ENCODE measurements around the gene TICRR.
"Not testable (repeated sequence)": the region's sequence is repeated elsewhere in the genome, so short reads cannot be mapped to it uniquely, and the experiment has no call there.

The TICRR gene

DNA sequence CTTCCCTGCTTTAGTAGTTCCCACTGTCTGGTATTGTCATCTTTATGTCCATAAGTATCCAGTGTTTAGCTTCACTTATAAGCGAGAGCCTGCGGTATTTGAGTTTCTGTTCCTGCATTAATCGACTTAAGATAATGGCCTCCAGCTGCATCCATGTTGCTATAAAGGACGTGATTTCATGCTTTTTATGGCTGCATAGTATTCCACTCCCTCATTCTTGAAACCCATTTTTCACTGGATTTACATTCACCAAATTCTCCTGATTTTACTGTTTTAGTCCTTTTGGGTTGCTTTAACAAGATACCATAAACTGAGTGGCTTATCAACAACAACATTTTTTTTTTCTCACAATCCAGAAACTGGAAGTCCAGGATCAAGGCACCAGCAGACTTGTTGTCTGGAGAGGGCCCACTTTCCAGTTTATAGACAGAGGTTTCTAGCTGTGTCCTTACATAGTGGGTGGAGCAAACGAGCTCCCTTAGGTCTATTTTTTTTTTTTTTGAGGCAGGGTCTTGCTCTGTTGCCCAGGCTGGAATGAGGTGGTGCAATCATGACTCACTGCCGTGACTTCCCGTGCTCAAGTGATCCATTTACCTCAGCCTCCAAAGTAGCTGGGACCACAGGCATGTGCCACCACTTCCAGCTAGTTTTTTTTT, 6.1 kb upstream of the TICRR start:
- DNase-seq (ENCODE audit: low read depth in 2 of 2) = no peak

DNA sequence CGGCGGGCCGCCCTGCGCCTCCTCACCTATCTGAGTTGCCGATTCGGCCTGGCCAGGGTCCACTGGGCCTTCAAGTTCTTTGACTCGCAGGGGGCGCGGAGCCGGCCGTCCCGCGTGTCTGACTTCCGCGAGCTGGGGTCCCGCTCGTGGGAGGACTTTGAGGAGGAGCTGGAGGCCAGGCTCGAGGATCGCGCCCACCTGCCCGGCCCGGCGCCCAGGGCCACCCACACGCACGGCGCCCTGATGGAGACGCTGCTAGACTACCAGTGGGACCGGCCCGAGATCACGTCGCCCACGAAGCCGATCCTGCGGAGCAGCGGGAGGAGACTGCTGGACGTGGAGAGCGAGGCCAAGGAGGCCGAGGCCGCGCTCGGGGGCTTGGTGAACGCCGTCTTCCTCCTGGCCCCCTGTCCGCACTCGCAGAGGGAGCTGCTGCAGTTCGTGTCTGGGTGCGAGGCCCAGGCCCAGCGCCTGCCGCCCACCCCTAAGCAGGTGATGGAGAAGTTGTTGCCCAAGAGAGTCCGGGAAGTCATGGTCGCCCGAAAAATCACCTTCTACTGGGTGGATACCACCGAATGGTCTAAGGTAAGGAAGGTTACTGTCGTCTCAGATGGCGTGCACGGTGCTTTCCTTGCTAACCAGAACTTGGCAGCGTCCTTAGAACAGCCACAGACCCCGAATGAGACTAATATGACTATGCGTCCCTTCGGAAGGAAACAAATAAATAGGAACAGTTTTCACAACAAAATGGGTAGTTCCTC, 567 bp downstream of the TICRR start:
- no peak for DNase-seq (ENCODE audit: low read depth in 2 of 2)

DNA sequence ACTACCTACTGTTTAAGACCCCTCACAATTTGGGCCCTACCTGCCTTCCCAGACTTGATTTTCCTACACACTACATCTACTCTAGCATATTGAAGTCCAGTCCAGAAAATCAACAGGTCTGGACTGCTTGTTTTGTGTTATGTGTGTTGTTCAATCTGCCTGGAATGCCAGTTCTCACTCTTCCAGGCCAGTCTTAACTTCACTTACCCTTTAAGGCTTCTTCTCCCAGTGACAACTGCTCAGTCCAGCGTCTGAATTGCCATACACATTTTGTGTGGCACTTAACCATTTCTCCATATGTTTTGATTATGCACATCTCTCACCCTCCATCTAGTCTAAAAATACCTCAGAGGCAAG, 1.1 kb downstream of the TICRR start:
- no peak for DNase-seq (ENCODE audit: low read depth in 2 of 2)

DNA sequence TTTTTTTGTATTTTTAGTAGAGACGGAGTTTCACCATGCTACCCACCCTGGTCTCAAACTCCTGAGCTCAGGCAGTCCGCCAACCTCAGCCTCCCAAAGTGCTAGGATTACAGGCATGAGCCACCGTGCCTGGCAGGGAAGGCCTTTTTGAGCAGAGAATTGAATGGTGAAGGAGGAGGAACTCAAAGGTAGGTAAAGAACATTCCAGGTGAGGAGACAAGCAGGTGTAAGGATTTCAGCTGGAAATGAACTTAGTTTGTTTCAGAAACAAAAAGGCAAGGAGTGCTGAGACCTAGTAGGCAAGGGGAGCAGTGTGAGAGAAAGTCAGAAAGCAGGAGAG, 2.5 kb downstream of the TICRR start:
- no peak for DNase-seq (ENCODE audit: low read depth in 2 of 2)

DNA sequence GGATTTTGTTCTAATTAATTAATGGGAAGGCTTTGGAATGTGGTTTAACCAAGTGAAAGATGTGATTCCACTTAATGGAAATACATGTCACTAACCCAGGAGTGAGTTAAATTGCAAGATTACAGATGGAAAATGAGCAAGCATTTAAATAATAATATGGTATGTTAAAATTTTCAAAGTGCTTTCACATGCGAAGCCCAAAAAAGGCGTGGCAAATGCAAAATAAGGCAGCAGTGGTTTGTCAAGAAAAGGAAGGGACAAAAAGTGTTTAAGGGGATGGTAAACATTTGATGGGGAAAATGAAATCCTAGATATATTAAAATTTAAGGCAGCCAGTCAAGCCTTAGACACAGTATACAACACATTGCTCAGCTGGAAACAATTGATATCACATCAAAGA, 2.9 kb downstream of the TICRR start:
- no peak for DNase-seq (ENCODE audit: low read depth in 2 of 2)

DNA sequence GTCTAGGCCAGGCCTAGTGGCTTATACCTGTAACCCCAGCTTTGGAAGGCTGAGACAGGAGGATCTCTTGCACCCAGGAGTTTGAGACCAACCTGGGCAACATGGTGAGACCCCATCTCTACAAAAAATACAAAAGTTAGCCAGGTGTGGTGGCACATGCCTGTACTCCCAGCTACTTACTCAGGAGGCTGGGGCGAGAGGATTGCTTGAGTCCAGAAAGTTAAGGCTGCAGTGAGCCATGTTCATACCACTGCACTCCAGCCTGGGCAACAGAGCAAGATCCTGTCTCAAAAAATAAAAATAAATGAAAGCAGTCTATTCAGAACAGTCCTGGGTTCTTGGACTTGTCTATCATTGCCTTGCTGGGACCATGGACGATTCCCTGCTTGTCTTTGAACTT, 5.5 kb downstream of the TICRR start:
- not testable (repeated sequence) for DNase-seq (ENCODE audit: low read depth in 2 of 2)

DNA sequence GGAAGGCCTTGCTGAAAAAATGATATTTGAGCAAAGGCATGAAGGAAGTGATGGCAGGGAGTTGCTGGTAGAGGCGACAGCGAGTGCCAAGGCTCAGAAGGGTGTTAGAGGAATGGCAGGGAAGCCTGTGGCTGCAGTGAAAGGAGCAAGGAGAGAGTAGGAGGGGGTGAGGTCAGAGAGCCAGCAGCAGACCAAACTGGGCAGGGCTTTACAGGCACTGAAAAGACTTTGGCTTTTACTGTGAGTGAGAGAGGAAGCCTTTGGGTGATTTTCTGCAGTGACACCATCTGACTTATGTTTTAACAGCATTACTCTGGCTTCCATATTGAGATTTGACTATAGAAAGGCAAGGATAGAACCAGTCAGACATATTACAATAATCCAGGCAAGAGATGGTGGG, 11.4 kb downstream of the TICRR start:
- DNase-seq (ENCODE audit: low read depth in 2 of 2) = no peak

DNA sequence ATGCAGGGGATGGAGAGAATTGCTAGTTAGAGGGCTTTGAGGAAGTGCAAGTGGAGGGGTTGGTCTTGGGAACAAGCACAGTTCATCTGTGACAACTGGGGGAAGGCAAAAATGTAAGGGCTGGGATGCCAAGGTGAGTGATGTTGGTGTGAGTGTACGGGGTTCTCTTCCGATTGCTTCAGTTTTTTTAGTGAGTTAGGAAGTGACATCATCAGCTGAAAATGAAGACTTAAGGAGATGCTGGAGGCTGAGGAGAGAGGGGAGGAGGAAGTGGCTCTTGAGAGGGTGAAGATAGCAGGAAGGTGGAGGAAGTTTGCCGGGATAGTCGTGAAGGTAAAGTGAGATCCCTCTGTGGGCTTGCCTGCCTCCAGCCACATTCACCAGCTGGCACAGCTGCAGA, 12.7 kb downstream of the TICRR start:
- DNase-seq (ENCODE audit: low read depth in 2 of 2) = no peak

DNA sequence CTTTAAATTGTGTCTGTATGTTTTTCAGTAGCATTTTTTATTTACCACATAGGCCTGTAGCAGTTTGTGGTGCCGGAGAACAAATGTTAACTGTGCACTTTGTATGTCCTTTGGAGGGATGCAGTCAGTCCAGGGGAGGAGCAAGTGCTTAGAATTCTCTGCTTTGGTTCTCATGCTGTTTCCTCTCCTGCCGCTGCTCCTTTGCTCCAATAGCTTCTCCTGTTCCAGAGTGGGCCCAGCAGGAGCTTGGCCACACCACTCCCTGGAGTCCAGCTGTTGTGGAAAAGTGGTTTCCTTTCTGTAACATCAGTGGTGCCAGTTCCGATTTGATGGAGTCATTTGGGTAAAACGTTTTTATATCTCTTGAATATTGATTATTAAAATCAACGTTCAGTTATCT, 16.6 kb downstream of the TICRR start:
- DNase-seq (ENCODE audit: low read depth in 2 of 2) = no peak

DNA sequence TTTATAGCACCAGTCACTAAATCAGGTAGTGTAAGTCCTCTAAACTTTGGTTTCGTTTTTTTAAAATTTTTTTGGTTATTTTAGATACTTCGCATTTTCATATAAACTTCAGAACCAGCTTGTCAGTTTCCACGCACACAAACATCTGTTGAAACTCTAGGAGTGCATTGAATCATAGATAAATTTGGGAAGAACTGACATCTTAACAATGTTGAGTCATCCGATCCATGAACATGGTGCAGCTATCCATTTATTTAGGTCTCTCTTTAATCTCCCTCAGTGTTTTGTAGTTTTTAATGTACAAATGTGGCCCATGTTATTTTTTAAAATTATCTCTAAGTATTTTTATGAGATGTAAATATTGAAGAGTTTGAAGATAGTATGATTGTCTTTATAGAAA, 17.7 kb downstream of the TICRR start:
- no peak for DNase-seq (ENCODE audit: low read depth in 2 of 2)

DNA sequence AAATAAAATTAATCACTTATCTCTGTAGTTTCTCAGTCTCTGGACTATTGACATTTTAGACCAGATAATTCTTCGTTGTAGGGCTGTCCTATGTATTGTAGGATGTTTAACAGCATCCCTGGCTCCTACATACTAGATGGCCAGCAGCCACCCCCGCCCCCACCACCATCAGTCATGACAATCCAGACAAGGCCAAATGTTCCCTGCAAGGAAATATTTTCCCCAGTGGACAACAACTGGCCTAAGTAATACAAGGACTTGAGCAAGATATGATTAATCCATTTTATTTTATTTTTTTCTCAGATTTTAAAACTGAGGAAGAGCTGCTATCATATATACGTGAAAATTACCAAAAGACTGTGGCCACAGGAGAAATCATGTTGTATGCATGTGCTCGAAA, 23.8 kb downstream of the TICRR start:
- no peak for DNase-seq (ENCODE audit: low read depth in 2 of 2)

DNA sequence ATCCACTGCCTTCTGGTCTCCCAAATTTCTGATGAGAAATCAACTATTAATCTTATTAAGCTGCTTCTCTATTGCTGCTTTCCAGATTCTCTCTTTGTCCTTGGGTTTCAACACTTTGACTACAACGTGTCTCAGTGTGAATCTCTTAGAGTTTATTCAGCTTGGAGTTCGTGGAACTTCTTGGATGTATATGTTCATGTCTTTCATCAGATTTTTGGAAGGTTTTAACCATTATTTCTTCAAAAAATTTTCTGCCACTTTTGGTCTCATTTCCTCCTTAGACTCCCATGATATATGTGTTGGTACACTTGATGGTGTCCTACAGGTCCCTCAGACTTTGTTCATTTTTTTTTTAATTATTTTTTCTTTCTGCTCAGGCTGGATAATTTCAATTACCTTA, 36.0 kb downstream of the TICRR start:
- DNase-seq (ENCODE audit: low read depth in 2 of 2) = no peak

DNA sequence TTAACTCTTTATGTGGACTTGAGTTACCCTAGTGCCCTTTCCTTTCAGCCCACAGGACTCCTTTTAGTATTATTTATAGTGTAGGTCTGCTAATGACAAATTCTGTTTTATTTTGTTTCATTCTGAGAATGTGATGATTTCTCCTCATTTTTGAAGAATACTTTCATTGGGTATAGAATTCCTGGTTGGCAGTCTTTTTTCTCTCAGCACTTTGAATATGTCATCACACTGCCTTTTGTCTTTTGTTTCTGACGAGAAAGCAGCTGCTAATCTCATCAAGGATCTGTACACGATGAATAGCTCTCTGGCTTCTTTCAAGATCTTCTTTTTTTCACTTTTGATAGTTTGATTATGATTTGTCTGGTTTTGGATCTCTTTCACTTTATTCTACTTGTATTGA, 37.8 kb downstream of the TICRR start:
- no peak for DNase-seq (ENCODE audit: low read depth in 2 of 2)

DNA sequence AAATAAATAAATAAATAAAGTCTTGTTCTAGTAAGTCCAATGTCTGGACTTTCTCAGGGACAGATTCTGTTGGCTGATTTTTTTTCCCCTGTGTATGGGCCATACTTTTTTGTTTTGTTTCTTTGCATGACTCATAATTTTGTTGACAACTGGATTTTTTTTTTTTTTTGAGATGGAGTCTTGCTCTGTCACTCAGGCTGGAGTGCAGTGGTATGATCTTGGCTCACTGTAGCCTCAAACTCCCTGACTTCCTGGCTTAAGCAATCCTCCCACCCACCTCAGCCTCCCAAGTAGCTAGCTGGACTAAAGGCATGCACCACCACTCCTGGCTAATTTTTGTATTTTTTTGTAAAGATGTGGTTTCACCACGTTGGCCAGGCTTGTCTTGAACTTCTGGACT, 38.9 kb downstream of the TICRR start:
- DNase-seq (ENCODE audit: low read depth in 2 of 2) = no peak

DNA sequence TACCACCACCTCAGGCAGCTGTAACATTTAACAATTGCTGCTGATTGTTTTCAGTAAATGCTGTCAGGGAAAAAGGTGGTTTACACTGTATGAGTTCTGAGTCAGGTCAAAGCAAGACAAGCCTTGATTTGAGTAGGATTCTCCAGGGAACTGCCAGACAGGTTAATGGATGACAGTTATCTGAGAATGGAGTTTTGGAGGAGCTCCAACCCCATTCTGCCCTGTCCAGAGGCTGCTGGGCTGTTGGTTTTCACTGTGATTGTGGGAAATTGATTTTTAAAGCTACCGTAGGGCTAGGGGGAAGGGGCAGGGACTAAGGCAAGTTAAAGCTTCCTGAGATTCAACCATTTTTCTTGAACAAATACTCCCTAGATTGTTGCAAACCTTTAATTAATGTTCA, 39.9 kb downstream of the TICRR start:
- DNase-seq (ENCODE audit: low read depth in 2 of 2) = no peak

DNA sequence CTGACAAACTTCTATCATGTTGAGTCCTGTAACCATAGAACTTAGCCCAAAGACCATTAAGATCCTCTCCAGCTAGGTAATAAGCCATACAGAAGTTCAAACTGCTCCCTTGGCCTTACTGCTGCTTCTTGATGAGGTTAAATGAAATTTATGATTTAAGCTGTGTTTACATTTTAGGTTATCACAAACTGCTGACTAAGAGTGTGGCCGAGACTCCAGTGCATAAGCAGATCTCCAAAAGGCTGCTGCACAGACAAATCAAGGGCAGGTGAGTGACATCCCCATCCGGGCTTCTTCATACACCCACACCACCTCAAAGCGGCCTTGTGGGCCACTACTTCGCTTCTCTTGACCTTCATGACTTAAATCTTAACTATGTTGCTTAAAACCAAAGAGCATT, 41.0 kb downstream of the TICRR start:
- no peak for DNase-seq (ENCODE audit: low read depth in 2 of 2)

DNA sequence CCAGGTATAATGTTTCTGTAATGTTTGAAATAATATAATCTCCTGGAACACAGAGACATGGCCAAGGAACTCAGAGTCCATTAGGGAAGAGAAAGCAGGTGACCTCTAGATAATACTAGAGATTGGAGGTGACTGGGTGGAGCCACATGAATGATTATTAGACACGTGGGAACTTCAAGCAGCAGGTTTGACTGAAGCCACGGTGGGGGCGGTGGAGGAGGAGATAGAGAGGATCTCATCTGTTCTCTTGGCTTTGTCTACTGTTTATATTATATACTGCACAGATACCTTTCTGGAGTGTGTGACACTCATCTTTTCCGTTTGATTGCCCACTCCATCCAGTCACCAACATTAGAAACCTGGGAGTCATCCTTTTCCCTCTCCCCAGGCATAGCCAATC, 46.3 kb downstream of the TICRR start:
- no peak for DNase-seq (ENCODE audit: low read depth in 2 of 2)

DNA sequence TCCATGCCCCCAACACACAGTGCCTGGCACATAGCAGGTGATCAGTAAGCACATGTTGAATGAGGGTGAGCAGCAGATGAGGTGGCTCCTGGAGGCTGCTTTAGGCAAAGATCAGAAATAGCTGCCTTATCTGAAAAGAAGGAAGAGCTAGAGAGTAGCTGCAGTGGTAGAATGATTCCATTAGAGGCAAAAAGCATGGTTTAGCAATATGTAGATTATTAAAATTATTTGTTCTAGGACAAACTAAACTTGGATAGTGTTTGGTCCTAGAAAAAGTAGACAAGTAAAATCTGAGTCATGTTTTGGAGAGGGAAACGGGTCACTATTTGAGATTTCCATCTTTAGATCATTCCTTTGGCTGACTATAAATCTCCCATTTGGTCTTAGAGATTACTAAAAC, 47.9 kb downstream of the TICRR start:
- no peak for DNase-seq (ENCODE audit: low read depth in 2 of 2)

DNA sequence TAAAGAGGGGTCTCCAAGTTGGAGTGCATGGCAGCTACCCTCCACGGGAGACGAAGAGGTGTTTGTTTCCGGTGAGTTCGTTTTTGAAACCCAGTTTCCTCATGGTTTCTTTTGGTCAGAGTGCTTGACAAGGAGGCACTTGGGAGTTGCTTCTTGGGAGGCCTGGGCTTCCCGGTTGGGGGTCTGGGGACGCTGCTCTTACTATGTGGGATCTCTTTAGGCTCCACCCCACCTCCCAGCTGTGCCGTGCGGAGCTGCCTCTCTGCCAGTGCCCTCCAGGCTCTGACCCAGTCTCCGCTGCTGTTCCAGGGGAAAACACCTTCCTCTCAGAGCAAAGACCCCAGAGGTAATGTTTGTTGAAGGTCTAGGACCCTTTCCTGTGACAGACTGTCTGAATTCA, 50.4 kb downstream of the TICRR start:
- no peak for DNase-seq (ENCODE audit: low read depth in 2 of 2)

DNA sequence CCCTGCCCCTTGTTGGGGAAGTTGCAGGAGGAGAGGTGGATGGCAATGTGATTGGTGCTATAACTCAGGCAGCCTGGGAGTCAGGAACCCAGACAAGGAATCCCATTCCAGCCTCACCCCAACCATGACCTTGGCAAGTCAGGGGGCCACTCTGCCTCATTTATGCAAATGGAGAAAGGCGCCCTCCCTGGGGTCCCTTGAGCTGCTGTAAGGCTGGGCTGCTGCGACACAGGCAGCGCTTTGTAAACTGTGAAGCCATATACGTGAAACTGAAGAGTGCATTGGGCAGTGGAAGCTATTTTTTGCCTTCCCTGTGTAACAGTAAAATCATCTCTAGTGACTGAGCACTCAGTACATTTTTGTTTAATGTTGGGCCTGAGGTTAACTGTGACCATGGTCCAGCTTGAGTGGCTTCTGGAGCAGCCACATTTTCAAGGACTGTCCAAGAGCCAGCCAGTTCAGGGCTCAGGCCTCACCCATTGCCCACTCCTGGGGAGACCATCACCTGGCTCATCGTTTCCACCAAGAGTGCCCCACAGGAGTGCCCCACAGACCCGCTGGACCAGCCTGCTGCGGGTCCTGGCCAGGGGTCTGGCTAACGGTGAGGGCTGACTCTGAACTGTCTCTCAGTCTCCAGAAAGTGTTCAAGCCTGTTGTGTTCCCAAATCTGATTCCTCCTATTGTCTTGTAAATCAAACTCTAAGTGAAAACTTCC, 52.1 kb downstream of the TICRR start:
- DNase-seq (ENCODE audit: low read depth in 2 of 2) = no peak

DNA sequence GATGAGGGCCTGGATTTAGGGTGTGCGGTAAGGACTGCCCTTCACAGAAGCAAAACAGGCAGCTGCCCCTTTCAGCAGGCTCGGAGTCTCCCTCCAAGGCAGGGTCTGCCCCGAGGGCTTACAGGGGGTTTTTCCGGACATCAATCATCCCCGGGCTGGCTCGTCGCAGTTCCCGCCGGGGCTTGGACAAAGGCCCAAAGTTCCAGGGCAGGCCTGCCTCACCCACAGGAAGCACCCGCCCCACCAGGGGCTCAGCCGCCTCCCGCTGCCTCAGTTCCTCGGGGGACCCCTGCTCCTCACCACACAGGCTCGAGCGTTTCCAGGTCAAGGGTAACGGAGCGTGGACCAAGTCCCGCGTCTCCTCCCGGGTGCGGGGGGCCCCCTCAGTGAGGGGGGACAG, 53.0 kb downstream of the TICRR start:
- no peak for DNase-seq (ENCODE audit: low read depth in 2 of 2)

DNA sequence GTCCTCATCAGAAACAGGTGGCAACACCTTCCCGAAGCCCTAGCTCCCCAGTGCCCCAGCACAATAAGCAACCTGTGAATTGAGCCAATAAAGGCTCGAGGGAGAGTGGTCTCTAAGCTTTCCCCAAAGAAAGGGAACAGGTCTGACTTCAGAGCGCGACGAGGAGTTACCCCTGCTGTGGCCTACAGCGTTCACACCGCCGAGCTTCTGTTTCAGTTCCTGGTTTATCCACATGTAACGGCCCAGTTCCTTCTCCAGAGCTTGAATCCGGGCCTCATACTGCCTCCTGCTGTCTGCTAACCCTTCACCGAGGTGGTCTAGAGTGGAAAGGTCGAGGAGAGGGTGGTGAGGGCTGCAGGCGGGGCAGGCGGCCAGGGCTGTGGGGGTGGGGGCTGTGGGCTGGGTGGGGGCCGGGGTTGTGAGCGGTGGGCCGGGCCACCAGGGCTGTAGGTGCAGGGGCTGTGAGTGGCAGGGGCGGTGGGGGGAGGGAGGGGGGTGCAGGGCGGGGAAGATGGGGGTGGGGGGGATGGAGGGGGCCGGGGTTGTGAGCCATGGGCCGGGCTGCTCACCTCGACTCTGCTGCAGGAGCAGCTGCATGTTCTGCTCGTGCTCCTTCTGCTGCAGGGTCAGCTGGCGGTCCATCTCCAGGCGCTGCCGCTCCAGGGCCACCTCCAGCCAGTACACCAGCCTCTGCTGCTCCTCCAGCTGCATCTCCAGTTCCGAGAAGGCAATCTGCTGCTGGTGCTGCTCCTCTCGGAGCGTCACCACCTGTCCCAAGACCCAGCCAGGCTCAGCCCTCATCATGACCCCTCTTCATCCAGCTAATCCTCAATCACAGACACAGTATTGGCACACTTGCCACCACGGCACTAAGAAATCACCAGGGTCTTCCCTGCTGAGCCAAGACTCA, 53.8 kb downstream of the TICRR start:
- no peak for DNase-seq (ENCODE audit: low read depth in 2 of 2)

All from stimulated activated CD8-positive, alpha-beta memory T cell treated with anti-CD3 and anti-CD28 coated beads, Interleukin-7, amount 100 ng/mL, for 4 hours (primary cell).